ENCODE results near the gene RBMS3. TPM values are rescaled to one million over a fixed set of nuclear protein-coding genes. Genes with fewer than 3 reads are reported as not detected.

The RBMS3 gene
- total and polyA plus RNA-seq, 4 donors, result 4.8 to 117 (median 29.4) TPM

DNA sequence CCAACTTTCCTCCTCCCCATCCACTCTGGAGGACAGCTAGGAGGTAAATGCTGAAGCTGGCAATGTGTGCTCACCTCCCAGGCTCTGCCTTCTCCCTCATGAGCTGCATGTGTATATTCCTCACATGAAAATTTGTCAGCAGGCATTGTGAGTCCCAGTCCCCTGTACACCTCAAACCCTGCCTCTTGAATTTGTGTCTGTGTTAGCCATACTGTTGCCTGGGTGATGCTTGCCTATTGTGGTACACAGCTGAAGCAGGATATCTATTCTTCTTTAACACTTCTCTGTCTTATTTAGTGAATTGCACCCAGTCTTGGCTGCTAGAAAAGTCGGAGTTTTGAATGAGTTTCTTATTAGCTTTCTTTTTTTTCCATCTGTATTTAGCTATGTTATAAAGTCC lies 739.5 kb downstream of the RBMS3 start:
- Histone ChIP-seq H3K4me1 (ENCODE audit: control insufficient read depth in 5 of 5, insufficient read depth in 5 of 5, low read length in 5 of 5) (no peaks in the 10 kb centered on the region), H3K36me3 (ENCODE audit: control insufficient read depth in 4 of 4, insufficient read depth in 4 of 4, low read length in 4 of 4) (no peaks in the 10 kb centered on the region), H3K27me3 (ENCODE audit: control insufficient read depth in 3 of 3, insufficient read depth in 3 of 3, low read length in 2 of 3) (no peaks in the 10 kb centered on the region), H3K4me3 (no peak overlapping the region), H3K9me3 (ENCODE audit: control insufficient read depth in 4 of 4, insufficient read depth in 3 of 4, low read length in 3 of 4) (no peaks in the 10 kb centered on the region), H3K9ac (ENCODE audit: insufficient read depth in 1 of 2, low read length in 2 of 2) (no peak overlapping the region), H3K27ac (ENCODE audit: low read depth in 1 of 2, low read length in 1 of 2) (no peak overlapping the region)
- DNase-seq, result no peak
- no peak for ATAC-seq (ENCODE audit: insufficient read depth, low FRiP score)
- WGBS, 2 donors, result 68 to 90% methylated on average over 1 of the region's 1 CpG
- TF ChIP-seq, protein P1, sequence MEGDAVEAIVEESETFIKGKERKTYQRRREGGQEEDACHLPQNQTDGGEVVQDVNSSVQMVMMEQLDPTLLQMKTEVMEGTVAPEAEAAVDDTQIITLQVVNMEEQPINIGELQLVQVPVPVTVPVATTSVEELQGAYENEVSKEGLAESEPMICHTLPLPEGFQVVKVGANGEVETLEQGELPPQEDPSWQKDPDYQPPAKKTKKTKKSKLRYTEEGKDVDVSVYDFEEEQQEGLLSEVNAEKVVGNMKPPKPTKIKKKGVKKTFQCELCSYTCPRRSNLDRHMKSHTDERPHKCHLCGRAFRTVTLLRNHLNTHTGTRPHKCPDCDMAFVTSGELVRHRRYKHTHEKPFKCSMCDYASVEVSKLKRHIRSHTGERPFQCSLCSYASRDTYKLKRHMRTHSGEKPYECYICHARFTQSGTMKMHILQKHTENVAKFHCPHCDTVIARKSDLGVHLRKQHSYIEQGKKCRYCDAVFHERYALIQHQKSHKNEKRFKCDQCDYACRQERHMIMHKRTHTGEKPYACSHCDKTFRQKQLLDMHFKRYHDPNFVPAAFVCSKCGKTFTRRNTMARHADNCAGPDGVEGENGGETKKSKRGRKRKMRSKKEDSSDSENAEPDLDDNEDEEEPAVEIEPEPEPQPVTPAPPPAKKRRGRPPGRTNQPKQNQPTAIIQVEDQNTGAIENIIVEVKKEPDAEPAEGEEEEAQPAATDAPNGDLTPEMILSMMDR (IDR thresholded peaks at IDR 0.05; ENCODE audit: control extremely low read depth, extremely low read depth), result no peak

DNA sequence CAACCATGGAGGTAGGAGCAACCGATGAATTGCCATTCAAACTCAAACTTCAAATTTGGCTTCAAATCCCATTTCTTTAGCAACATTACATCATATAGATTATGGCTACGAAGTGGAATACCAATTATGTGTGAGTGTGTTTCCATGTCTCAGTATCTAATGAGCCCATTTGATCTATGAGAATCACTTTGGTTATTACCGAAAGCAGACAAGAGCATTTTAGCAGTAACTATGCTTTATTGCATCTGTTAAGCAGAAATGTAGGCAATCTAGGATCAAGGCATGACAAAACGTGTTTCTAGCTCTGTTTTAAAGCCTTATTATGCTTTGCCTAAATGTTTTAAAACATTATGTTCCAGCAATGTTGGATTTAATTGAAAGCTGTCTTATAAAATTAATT lies 743.6 kb downstream of the RBMS3 start:
- Histone ChIP-seq H3K9ac (ENCODE audit: insufficient read depth in 1 of 2, low read length in 2 of 2) (no peak overlapping the region), H3K27ac (ENCODE audit: low read depth in 1 of 2, low read length in 1 of 2) (no peak overlapping the region), H3K4me1 (ENCODE audit: control insufficient read depth in 5 of 5, insufficient read depth in 5 of 5, low read length in 5 of 5) (no peaks in the 10 kb centered on the region), H3K9me3 (ENCODE audit: control insufficient read depth in 4 of 4, insufficient read depth in 3 of 4, low read length in 3 of 4) (no peaks in the 10 kb centered on the region), H3K27me3 (ENCODE audit: control insufficient read depth in 3 of 3, insufficient read depth in 3 of 3, low read length in 2 of 3) (no peaks in the 10 kb centered on the region), H3K4me3 (no peak overlapping the region), H3K36me3 (ENCODE audit: control insufficient read depth in 4 of 4, insufficient read depth in 4 of 4, low read length in 4 of 4) (no peaks in the 10 kb centered on the region)
- TF ChIP-seq, protein P1 (IDR thresholded peaks at IDR 0.05; ENCODE audit: control extremely low read depth, extremely low read depth), result no peak
- DNase-seq, result no peak
- WGBS, 2 donors, result 79 to 80% methylated on average over 4 of the region's 4 CpGs
- no peak for ATAC-seq (ENCODE audit: insufficient read depth, low FRiP score)

- no peak overlapping the region for H3K27ac ChIP-seq (ENCODE audit: low read depth in 1 of 2, low read length in 1 of 2)
- H3K9ac ChIP-seq (ENCODE audit: insufficient read depth in 1 of 2, low read length in 2 of 2), result no peak overlapping the region
- H3K4me1 ChIP-seq (ENCODE audit: control insufficient read depth in 5 of 5, insufficient read depth in 5 of 5, low read length in 5 of 5), result no peaks in the 10 kb centered on the region
- H3K36me3 ChIP-seq (ENCODE audit: control insufficient read depth in 4 of 4, insufficient read depth in 4 of 4, low read length in 4 of 4), result no peaks in the 10 kb centered on the region
- no peak for ATAC-seq (ENCODE audit: insufficient read depth, low FRiP score)
- H3K4me3 ChIP-seq, result no peak overlapping the region
- no peaks in the 10 kb centered on the region for H3K9me3 ChIP-seq (ENCODE audit: control insufficient read depth in 4 of 4, insufficient read depth in 3 of 4, low read length in 3 of 4)
- TF ChIP-seq, protein P1 (IDR thresholded peaks at IDR 0.05; ENCODE audit: control extremely low read depth, extremely low read depth), result no peak
- WGBS, 2 donors, result 50 to 96% methylated on average over 1 of the region's 1 CpG
- DNase-seq, result no peak
- H3K27me3 ChIP-seq (ENCODE audit: control insufficient read depth in 3 of 3, insufficient read depth in 3 of 3, low read length in 2 of 3), result no peaks in the 10 kb centered on the region
Observed at GRCh38 chr3:30026851-30027250, 746.0 kb downstream of the RBMS3 start.

- 90% methylated on average over 1 of the region's 1 CpG for WGBS, 2 donors
- H3K36me3 ChIP-seq (ENCODE audit: control insufficient read depth in 4 of 4, insufficient read depth in 4 of 4, low read length in 4 of 4), result no peaks in the 10 kb centered on the region
- H3K9ac ChIP-seq (ENCODE audit: insufficient read depth in 1 of 2, low read length in 2 of 2), result no peak overlapping the region
- H3K4me3 ChIP-seq, result no peak overlapping the region
- no peak for DNase-seq
- no peaks in the 10 kb centered on the region for H3K4me1 ChIP-seq (ENCODE audit: control insufficient read depth in 5 of 5, insufficient read depth in 5 of 5, low read length in 5 of 5)
- TF ChIP-seq, protein P1 (IDR thresholded peaks at IDR 0.05; ENCODE audit: control extremely low read depth, extremely low read depth), result no peak
- H3K27ac ChIP-seq (ENCODE audit: low read depth in 1 of 2, low read length in 1 of 2), result no peak overlapping the region
- H3K27me3 ChIP-seq (ENCODE audit: control insufficient read depth in 3 of 3, insufficient read depth in 3 of 3, low read length in 2 of 3), result no peaks in the 10 kb centered on the region
- ATAC-seq (ENCODE audit: insufficient read depth, low FRiP score), result no peak
- H3K9me3 ChIP-seq (ENCODE audit: control insufficient read depth in 4 of 4, insufficient read depth in 3 of 4, low read length in 3 of 4), result no peaks in the 10 kb centered on the region
Observed at GRCh38 chr3:30034246-30034991, 753.5 kb downstream of the RBMS3 start.

All from lung (tissue), 12 donors.